ENCODE results near the gene CBARP. TPM values are rescaled to one million over a fixed set of nuclear protein-coding genes. Genes with fewer than 3 reads are reported as not detected.
"Not testable (repeated sequence)": the region's sequence is repeated elsewhere in the genome, so short reads cannot be mapped to it uniquely, and the experiment has no call there.

Gene CBARP
- total RNA-seq, 1 donor from 2014 or later = 1.2 TPM

- intact Hi-C loops (cut with micrococcal nuclease) = no loop called here
- peak; percentile 89 for DNase-seq
Observed at GRCh38 chr19:1220976-1221903, 16.6 kb downstream of the CBARP start.

GRCh38 chr19:1220477-1220930 lies 17.3 kb downstream of the CBARP start:
- intact Hi-C loops (cut with micrococcal nuclease) = no loop called here
- DNase-seq = no peak
- ATAC-seq = no peak

More at GRCh38 chr19:1220976-1221903, 16.6 kb downstream of the CBARP start:
- peak; percentile 70 for ATAC-seq

- DNase-seq (no peak), ATAC-seq (no peak)
- intact Hi-C loops (cut with micrococcal nuclease) = no loop called here
Observed at GRCh38 chr19:1219786-1220476, 17.9 kb downstream of the CBARP start.

GRCh38 chr19:1218751-1219567 lies 18.8 kb downstream of the CBARP start:
- ATAC-seq (no peak), DNase-seq (no peak)
- intact Hi-C loops (cut with micrococcal nuclease) = no loop called here

GRCh38 chr19:1217366-1217765 lies 20.4 kb downstream of the CBARP start:
- DNase-seq (peak; percentile 34), ATAC-seq (no peak)
- intact Hi-C loops (cut with micrococcal nuclease) = no loop called here

- DNase-seq = no peak
- intact Hi-C loops (cut with micrococcal nuclease) = no loop called here
- no peak for ATAC-seq
Observed at GRCh38 chr19:1216756-1217155, 21.0 kb downstream of the CBARP start.

GRCh38 chr19:1214862-1215731 lies 22.7 kb downstream of the CBARP start:
- intact Hi-C loops (cut with micrococcal nuclease) = no loop called here
- DNase-seq = peak; percentile 88
- peak; percentile 83 for ATAC-seq

GRCh38 chr19:1214299-1214861 lies 23.4 kb downstream of the CBARP start:
- intact Hi-C loops (cut with micrococcal nuclease) = no loop called here
- no peak for DNase-seq
- no peak for ATAC-seq

GRCh38 chr19:1213391-1214286 lies 24.2 kb downstream of the CBARP start:
- ATAC-seq = peak; percentile 41
- DNase-seq = peak; percentile 79
- intact Hi-C loops (cut with micrococcal nuclease) = no loop called here

GRCh38 chr19:1211494-1212234 lies 26.1 kb downstream of the CBARP start:
- ATAC-seq = no peak
- DNase-seq = peak; percentile 41
- intact Hi-C loops (cut with micrococcal nuclease) = no loop called here

GRCh38 chr19:1210227-1210538 lies 27.6 kb downstream of the CBARP start:
- DNase-seq (no peak), ATAC-seq (no peak)
- intact Hi-C loops (cut with micrococcal nuclease) = no loop called here

- DNase-seq; intact Hi-C loops (cut with micrococcal nuclease); ATAC-seq: not testable (repeated sequence)
Observed at GRCh38 chr19:1208830-1209229, 29.0 kb downstream of the CBARP start.

GRCh38 chr19:1206864-1207450 lies 30.8 kb downstream of the CBARP start:
- no peak for DNase-seq

GRCh38 chr19:1206150-1206863 lies 31.5 kb downstream of the CBARP start:
- no peak for ATAC-seq
- intact Hi-C loops (cut with micrococcal nuclease) = no loop called here
- peak; percentile 36 for DNase-seq

More at GRCh38 chr19:1206864-1207450, 30.8 kb downstream of the CBARP start:
- peak; percentile 4 for ATAC-seq
- intact Hi-C loops (cut with micrococcal nuclease) = no loop called here
